Endometrial microvascular endothelial cells (primary cell): Measurements from ENCODE around the gene PNPLA6. TPM values are rescaled to one million over a fixed set of nuclear protein-coding genes. Genes with fewer than 3 reads are reported as not detected.
"Not testable (repeated sequence)": the region's sequence is repeated elsewhere in the genome, so short reads cannot be mapped to it uniquely, and the experiment has no call there.

Experiments used
- in situ Hi-C: cut with HindIII; loops from 2 replicates; pipeline ENCODE4 v1.10.0; 2017; ENCODE audit warnings: low sequenced_read_pairs, low pct_unique_long_range_greater_than_20kb; ENCODE audit errors: inconsistent ontology term
- total RNA-seq: library from RNA; depleted of rRNA; stranded (reverse); fragments of >200 nt; gene quantifications from one replicate; pipeline ENCODE4 v1.2.3, GENCODE V29; 2015; ENCODE audit errors: inconsistent ontology term

Gene PNPLA6
- total RNA-seq, 1 donor from 2014 or later: 180 TPM

DNA sequence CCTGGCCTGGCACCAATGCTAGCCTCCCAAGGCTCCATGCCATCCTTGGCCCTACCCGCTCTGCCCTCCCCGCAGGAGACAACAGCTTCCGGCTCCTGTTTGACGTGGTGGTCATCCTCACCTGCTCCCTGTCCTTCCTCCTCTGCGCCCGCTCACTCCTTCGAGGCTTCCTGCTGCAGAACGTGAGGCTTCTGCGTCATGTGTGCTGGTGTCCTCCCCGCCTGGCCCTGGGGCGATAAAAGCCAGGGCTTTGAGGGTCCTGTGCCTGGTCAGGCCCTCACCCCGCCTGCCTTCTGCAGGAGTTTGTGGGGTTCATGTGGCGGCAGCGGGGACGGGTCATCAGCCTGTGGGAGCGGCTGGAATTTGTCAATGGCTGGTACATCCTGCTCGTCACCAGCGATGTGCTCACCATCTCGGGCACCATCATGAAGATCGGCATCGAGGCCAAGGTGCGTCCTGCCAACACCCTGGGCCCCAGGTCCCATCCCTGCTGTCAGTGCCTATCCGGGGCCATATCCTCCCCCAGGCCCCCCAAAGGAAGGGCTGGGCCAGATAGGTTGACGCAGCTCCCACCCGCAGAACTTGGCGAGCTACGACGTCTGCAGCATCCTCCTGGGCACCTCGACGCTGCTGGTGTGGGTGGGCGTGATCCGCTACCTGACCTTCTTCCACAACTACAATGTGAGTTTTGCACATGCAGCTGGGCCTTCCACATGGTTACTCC lies 6.8 kb upstream of the PNPLA6 start:
- in situ Hi-C loops: no loop called here

DNA sequence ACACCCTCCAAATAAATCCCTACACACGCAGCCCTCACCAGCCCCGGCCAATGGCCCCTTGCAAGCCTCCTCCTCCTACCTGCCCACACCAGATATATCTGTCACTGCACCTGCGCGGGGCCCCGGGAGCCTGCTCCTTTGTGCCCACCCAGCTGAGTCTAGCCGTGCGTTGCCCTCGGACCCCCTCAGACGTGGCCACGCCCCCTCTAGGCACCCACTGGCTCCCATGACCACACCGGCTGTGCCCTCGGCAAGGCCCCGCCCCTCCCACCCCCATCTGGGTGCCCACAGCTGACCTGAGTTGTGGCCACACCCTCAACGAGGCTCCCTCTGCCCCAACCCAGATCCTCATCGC lies 6.3 kb upstream of the PNPLA6 start:
- in situ Hi-C loops: no loop called here

DNA sequence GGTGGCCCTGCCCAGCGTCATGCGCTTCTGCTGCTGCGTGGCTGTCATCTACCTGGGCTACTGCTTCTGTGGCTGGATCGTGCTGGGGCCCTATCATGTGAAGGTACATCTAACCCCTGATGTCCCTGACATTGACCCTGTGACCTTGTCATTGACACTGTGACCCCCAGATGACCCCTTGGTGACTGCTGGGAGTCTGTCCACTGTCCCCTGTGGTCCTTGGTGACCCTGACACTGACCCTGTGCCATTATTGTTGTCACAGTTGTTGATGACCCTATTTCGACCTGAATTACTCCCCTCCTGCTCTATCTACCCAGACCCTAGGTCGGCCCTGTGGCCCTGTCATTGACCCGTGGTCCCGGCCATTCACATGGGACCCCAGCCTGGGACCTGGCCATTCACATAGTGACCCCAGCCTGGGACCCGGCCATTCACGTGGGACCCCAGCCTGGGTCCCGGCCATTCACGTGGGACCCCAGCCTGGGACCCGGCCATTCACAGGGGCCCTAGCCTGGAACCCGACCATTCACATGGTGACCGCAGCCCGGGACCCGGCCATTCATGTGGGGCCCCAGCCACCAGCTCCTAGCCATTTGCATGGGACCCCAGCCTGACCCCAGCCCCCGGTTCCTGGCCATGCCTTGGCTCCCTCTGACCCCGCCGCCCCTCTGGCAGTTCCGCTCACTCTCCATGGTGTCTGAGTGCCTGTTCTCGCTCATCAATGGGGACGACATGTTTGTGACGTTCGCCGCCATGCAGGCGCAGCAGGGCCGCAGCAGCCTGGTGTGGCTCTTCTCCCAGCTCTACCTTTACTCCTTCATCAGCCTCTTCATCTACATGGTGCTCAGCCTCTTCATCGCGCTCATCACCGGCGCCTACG lies 5.7 kb upstream of the PNPLA6 start:
- in situ Hi-C loops: no loop called here

DNA sequence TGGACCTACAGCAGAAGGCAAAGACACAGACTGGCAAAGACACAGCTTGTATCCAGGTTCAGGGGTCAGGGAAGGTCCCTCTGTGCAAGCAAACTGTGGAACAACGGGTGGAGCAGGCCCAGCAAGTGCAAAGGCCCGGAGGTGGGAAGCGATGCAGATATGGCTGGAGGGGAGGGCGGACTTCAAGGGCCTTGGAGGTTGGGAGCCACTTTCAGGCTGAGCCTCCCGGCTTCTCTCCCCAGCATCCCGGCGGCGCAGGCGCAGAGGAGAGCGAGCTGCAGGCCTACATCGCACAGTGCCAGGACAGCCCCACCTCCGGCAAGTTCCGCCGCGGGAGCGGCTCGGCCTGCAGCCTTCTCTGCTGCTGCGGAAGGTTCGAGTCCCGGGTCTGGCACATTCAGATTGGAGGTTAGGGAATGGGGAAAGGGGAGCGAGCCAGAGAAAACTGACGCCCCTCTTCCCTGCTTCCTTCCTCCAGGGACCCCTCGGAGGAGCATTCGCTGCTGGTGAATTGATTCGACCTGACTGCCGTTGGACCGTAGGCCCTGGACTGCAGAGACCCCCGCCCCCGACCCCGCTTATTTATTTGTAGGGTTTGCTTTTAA lies 2.1 kb upstream of the PNPLA6 start:
- in situ Hi-C loops: no loop called here

DNA sequence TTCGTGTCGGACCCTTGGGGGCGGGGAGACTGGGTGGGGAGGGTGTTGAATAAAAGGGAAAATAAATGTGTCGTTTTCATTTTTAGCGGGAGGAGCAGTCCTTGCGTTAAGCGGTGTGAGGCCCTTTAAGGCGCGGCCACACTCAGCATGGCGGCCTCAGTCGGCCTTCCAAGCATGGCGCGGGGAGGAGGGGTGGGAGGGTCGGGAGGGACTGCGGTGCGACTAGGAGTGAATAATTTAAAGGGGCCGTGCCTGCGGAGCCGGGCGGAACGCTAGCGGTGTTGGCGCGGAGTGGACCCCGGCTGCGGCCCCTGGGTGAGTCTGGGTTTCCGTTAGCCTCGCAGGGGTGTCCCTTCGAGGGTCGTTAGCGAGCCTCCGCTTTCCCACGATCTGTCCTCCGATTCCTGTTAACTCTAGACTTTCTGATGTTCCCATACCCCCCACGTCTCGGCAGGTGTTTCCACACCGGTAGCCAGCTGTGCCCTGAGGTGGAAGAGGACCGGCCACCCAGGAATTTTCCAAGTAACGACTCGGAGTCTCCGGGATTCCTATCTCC lies 1.5 kb upstream of the PNPLA6 start:
- in situ Hi-C loops: no loop called here

DNA sequence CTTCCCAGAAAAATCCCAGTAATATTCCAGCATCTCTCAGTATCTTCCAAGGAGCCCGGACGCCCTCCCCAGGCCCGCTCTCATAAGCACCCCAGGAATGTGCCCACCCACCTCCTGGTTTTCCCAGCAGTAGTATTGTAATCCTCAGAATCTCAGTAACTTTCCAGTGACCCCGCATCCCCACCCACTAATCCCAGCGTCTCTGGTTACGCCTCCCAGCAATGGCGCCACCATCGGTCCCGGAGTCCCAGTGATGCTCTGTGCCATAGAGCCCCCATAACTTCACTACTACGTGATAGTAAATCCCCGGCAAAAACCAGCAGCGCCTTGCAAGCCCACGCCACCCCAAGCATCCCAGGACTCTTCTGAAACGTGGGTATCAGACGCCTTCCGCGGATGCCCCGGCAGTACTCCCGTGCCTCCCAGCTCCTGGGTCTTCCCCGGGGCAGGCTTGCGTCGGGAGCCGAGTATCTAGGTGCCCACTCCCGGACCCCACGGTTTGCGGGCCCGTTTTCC lies 928 bp upstream of the PNPLA6 start:
- in situ Hi-C loops: no loop called here

DNA sequence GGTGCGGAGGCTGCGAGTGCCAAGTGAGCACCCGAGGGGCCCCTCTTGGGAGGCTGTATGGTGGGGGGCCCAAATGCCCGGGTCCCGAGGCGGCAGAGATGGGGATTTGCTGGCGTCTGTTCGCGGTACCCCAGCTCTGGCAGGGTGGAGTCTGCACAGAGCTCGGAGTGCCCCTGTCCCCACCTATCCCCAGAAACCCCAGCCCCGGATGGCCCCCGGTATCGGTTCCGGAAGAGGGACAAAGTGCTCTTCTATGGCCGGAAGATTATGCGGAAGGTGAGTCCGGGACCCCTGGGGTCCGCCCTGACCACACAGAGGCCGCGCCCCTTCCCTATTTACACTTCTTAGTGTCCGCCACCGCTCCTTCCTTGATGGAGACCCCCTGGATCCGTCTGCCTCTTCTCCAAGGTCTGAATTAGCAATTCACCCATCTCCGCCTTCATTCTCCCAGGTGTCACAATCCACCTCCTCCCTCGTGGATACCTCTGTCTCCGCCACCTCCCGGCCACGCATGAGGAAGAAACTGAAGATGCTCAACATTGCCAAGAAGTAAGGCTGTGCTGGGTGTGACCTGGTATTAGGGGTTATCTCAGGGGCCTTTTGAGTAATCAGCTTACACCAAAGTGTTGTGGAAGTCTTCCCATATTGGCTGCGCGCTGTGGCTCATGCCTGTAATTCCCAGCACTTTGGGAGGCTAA lies 630 bp downstream of the PNPLA6 start:
- in situ Hi-C loops: no loop called here

DNA sequence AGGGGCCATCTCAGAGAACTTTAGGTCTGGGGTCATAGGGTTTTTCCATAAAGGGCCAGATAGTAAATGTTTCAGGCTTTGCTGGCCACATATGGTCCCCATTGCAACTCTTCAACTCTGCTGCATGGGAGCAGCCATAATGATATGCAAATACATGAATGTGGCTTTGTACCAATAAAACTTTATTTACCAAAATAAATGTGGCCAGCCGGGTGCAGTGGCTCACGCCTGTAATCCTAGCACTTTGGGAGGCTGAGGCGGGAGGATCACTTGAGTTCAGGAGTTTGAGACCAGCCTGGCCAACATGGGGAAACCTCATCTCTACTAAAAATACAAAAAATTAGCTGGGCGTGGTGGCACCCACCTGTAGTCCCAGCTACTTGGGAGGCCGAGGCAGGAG lies 3.5 kb downstream of the PNPLA6 start:
- in situ Hi-C loops: not testable (repeated sequence)

DNA sequence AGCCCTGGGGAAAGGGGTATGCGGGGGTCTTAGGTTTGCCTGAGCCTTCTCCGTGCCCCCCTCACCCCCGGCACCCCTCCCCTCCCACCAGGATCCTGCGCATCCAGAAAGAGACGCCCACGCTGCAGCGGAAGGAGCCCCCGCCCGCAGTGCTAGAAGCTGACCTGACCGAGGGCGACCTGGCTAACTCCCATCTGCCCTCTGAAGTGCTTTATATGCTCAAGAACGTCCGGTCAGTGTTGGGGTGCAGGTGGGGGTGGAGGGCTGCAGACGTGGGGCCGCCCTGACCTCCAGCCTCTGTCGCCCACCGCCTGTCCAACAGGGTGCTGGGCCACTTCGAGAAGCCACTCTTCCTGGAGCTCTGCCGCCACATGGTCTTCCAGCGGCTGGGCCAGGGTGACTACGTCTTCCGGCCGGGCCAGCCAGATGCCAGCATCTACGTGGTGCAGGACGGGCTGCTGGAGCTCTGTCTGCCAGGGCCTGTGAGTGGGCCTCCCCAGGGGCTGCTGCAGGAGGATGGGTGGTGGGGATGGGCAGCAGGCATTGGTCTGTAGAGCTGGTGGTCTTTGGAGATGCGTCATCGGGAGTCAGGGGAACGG lies 4.4 kb downstream of the PNPLA6 start:
- in situ Hi-C loops: no loop called here

DNA sequence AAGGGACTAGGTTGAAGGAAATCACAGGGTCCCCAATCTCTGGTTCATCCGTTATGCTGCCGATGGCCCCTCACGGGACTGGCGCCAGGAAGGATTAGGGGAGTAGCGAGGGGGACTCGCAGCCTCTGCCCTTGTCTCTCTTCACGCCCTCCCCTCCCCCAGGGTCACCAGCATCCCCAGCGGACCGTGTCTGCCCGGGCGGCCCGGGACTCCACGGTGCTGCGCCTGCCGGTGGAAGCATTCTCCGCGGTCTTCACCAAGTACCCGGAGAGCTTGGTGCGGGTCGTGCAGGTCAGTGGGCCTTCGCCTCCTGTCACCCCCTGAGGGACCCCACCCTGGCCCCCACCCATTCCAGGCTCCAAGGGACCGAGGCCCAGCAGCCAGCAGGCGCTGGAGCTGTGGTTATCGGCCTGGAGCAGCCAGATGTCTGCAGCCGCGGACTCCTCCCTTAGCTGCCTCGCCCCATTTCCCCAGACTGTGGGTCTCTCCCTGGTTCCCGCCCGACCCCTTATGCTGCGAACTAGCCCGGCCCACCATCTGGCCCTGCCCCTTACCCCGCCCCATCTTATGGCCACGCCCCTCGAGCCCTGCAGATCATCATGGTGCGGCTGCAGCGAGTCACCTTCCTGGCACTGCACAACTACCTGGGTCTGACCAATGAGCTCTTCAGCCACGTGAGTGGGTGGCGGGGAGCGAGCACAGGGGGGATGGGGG lies 5.4 kb downstream of the PNPLA6 start:
- in situ Hi-C loops: no loop called here

DNA sequence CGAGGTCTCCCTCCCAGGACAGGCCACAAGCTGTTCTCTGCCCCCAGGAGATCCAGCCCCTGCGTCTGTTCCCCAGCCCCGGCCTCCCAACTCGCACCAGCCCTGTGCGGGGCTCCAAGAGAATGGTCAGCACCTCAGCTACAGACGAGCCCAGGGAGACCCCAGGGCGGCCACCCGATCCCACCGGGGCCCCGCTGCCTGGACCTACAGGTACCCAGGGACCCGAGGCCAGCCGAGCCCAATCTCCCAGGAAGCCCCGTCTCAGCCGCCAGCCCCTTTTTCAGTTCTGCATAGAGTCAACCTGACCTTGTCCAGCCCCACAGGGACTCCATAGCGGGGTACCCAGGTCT lies 5.9 kb downstream of the PNPLA6 start:
- in situ Hi-C loops: no loop called here

DNA sequence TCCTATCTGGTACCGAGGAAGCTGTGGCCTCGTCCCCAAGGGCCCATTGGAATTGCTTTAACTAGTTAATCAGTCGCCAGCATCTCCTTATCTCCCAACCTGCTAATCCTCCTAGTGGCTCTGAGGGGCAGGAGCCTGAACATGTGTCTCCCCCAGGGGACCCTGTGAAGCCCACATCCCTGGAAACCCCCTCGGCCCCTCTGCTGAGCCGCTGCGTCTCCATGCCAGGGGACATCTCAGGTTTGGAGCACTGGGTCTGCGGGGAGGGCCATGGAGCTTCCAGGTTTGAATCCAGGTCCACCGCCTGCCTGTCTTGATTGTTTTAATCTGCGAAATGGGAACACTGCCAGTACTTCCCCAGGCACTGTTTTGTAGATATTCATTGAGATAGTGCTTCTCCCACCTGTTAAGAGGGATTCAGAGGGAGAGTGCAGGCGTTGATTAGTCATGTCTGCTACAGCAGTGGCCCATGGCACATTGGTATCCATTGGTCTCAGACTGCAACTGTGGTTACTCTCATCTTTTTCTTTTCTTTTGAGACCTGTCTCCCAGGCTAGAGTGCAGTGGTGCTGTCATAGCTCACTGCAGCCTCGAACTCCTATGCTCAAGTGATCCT lies 6.4 kb downstream of the PNPLA6 start:
- in situ Hi-C loops: no loop called here

DNA sequence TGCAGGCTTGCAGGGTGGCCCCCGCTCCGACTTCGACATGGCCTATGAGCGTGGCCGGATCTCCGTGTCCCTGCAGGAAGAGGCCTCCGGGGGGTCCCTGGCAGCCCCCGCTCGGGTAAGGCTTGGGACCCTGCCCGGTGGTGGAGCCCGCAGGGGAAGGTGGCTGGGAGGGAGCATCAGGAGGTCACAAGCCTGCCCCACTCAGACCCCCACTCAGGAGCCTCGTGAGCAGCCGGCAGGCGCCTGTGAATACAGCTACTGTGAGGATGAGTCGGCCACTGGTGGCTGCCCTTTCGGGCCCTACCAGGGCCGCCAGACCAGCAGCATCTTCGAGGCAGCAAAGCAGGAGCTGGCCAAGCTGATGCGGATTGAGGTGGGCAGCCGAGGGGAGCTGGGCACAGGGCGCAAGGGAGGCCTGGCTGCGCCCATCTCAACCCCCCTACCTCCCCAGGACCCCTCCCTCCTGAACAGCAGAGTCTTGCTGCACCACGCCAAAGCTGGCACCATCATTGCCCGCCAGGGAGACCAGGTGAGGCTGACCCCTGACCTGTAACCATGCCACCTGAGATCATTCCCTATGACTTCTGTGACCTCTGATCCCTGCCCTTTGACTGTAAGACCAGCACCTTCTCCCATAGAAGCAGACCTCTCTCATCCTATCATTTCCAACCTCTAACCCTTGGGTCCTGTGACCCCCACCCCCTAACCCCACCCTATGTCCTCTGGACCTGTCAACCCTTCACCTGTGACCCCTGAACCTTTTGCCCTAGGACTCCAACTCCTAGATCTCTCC lies 7.2 kb downstream of the PNPLA6 start:
- in situ Hi-C loops: no loop called here

DNA sequence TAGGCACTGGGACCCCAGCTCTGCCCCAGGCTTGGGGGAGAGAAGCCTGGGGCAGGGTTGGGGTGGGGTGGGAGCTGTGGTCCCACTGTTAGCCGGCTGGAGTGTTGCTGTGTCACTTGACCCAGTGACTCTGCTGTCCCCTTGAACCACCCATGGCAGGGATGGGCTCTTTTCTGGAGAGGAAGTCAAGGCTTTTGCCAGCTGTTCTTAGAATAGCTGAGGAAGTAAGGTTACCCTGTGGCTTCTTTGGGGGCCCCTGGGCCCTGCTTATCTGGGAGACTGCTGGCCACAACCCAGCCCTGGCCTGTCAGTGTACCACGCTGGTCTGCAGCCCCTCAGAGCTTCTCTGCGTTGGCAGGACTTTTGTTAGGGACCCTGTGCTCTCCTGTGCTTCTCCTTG lies 9.1 kb downstream of the PNPLA6 start:
- in situ Hi-C loops: no loop called here

DNA sequence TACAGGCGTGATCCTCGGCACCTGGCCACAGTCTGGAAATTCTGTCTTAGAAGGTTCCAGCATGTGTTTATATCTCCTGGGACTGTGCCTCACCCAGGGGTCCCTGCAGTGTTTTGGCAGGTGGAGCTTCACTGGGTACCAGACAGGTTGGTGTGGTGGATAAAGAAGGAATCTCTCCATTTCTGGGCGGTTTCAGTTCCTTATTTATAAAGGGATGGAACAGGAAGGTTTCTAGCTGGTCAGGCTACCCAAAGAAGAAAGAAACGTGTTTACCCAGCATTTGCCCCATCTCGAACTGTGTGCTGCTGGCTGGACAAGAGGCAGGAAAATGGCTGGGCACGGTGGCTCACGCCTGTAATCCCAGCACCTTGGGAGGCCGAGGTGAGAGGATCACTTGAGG lies 9.8 kb downstream of the PNPLA6 start:
- in situ Hi-C loops: no loop called here

DNA sequence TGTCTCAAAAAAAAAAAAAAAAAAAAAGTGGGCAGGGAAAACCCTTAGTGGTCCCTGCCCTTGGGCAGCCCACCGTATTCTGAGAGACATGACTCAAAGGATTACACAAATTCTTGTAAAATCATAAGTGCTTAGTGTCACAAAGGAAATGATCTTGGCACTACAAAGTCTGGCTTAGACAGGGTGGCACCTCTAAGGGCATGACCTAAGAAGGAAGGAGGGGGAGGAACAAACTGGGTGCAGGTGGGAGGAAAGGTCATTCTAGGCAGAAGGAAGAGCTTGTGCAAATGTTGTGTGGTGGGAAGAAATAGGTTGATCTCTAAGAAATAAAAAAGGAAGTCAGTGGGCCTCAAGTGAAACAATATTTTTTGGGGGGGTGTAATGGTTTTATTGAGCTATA lies 10.4 kb downstream of the PNPLA6 start:
- in situ Hi-C loops: no loop called here

DNA sequence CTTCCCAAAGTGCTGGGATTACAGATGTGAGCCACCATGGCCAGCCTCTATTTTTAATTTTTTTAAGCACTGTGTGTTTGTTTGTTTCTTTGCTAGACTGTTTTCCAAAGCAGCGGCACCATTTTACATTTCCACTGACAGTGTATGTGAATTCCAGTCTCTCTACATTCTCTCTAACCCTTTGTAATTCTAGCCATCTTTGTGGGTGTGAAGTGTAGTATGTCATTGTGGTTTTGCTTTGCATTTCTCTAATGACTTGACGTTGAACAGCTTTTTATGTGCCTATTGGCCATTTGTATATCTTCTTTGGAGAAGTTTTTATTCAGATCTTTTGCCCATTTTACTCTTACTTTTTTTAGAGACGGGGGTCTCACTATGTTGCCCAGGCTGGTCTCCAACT lies 11.6 kb downstream of the PNPLA6 start:
- in situ Hi-C loops: no loop called here
